Measurements from ENCODE around the gene UBTD1. TPM values are rescaled to one million over a fixed set of nuclear protein-coding genes. Genes with fewer than 3 reads are reported as not detected.

The UBTD1 gene
- polyA plus RNA-seq, 4 donors = 1.1 to 7.6 (median 4.8) TPM

GRCh38 chr10:97598407-97599271, 99.9 kb downstream of the UBTD1 start:
- H3K9me3 ChIP-seq (ENCODE audit: control insufficient read depth in 2 of 2, insufficient read depth in 1 of 2, low read depth in 1 of 2, low read length in 1 of 2) = no peaks in the 10 kb centered on the region
- no peaks in the 10 kb centered on the region for H3K4me1 ChIP-seq (ENCODE audit: control insufficient read depth in 3 of 3, insufficient read depth in 2 of 3, low read depth in 1 of 3, low read length in 2 of 3)
- WGBS, 3 donors = 94 to 97% (median 96%) methylated on average over 19 of the region's 19 CpGs
- peaks cover 0 to 3% (median 0%) of the 10 kb centered on the region in 3 donors for H3K36me3 ChIP-seq (ENCODE audit: control insufficient read depth in 3 of 3, insufficient read depth in 2 of 3, low read depth in 1 of 3, low read length in 3 of 3)
- FAIRE-seq = no peak
- no peaks in the 10 kb centered on the region for H3K27me3 ChIP-seq (ENCODE audit: control insufficient read depth in 3 of 3, insufficient read depth in 3 of 3, low read length in 3 of 3)
- peak overlapping the region in 1 of 3 donors; percentile 4 for H3K4me3 ChIP-seq (ENCODE audit: low read depth in 1 of 3, low read length in 3 of 3)
- H3K27ac ChIP-seq (ENCODE audit: low read depth in 1 of 3, low read length in 2 of 3) = no peak overlapping the region
- no peak for DNase-seq

GRCh38 chr10:97599272-97599619, 100.5 kb downstream of the UBTD1 start:
- Histone ChIP-seq H3K4me1 (ENCODE audit: control insufficient read depth in 3 of 3, insufficient read depth in 2 of 3, low read depth in 1 of 3, low read length in 2 of 3) (no peaks in the 10 kb centered on the region), H3K27ac (ENCODE audit: low read depth in 1 of 3, low read length in 2 of 3) (no peak overlapping the region), H3K36me3 (ENCODE audit: control insufficient read depth in 3 of 3, insufficient read depth in 2 of 3, low read depth in 1 of 3, low read length in 3 of 3) (peaks cover 0 to 3% (median 0%) of the 10 kb centered on the region in 3 donors), H3K27me3 (ENCODE audit: control insufficient read depth in 3 of 3, insufficient read depth in 3 of 3, low read length in 3 of 3) (no peaks in the 10 kb centered on the region), H3K9me3 (ENCODE audit: control insufficient read depth in 2 of 2, insufficient read depth in 1 of 2, low read depth in 1 of 2, low read length in 1 of 2) (no peaks in the 10 kb centered on the region), H3K4me3 (ENCODE audit: low read depth in 1 of 3, low read length in 3 of 3) (peak overlapping the region in 1 of 3 donors; percentile 4)
- FAIRE-seq = no peak
- no peak for DNase-seq
- WGBS, 3 donors = 80 to 87% (median 82%) methylated on average over 6 of the region's 6 CpGs

- WGBS, 3 donors = 81 to 100% (median 89%) methylated on average over 1 of the region's 1 CpG
- Histone ChIP-seq H3K36me3 (ENCODE audit: control insufficient read depth in 3 of 3, insufficient read depth in 2 of 3, low read depth in 1 of 3, low read length in 3 of 3) (peaks cover 0 to 3% (median 0%) of the 10 kb centered on the region in 3 donors), H3K4me3 (ENCODE audit: low read depth in 1 of 3, low read length in 3 of 3) (no peak overlapping the region), H3K9me3 (ENCODE audit: control insufficient read depth in 2 of 2, insufficient read depth in 1 of 2, low read depth in 1 of 2, low read length in 1 of 2) (no peaks in the 10 kb centered on the region), H3K27ac (ENCODE audit: low read depth in 1 of 3, low read length in 2 of 3) (no peak overlapping the region), H3K4me1 (ENCODE audit: control insufficient read depth in 3 of 3, insufficient read depth in 2 of 3, low read depth in 1 of 3, low read length in 2 of 3) (no peaks in the 10 kb centered on the region), H3K27me3 (ENCODE audit: control insufficient read depth in 3 of 3, insufficient read depth in 3 of 3, low read length in 3 of 3) (no peaks in the 10 kb centered on the region)
- no peak for DNase-seq
- FAIRE-seq = no peak
These were observed 101.9 kb downstream of the UBTD1 start for GRCh38 chr10:97600616-97601015.

GRCh38 chr10:97601268-97602215, 102.8 kb downstream of the UBTD1 start:
- Histone ChIP-seq H3K27me3 (ENCODE audit: control insufficient read depth in 3 of 3, insufficient read depth in 3 of 3, low read length in 3 of 3) (no peaks in the 10 kb centered on the region), H3K4me1 (ENCODE audit: control insufficient read depth in 3 of 3, insufficient read depth in 2 of 3, low read depth in 1 of 3, low read length in 2 of 3) (no peaks in the 10 kb centered on the region), H3K27ac (ENCODE audit: low read depth in 1 of 3, low read length in 2 of 3) (no peak overlapping the region), H3K36me3 (ENCODE audit: control insufficient read depth in 3 of 3, insufficient read depth in 2 of 3, low read depth in 1 of 3, low read length in 3 of 3) (peaks cover 0 to 3% (median 0%) of the 10 kb centered on the region in 3 donors), H3K9me3 (ENCODE audit: control insufficient read depth in 2 of 2, insufficient read depth in 1 of 2, low read depth in 1 of 2, low read length in 1 of 2) (no peaks in the 10 kb centered on the region), H3K4me3 (ENCODE audit: low read depth in 1 of 3, low read length in 3 of 3) (no peak overlapping the region)
- WGBS, 3 donors = 84 to 85% (median 84%) methylated on average over 21 of the region's 21 CpGs
- DNase-seq (no peak), FAIRE-seq (no peak)

- Histone ChIP-seq H3K9me3 (ENCODE audit: control insufficient read depth in 2 of 2, insufficient read depth in 1 of 2, low read depth in 1 of 2, low read length in 1 of 2) (no peaks in the 10 kb centered on the region), H3K27ac (ENCODE audit: low read depth in 1 of 3, low read length in 2 of 3) (no peak overlapping the region), H3K36me3 (ENCODE audit: control insufficient read depth in 3 of 3, insufficient read depth in 2 of 3, low read depth in 1 of 3, low read length in 3 of 3) (peaks cover 0 to 4% (median 2%) of the 10 kb centered on the region in 3 donors), H3K4me3 (ENCODE audit: low read depth in 1 of 3, low read length in 3 of 3) (no peak overlapping the region), H3K27me3 (ENCODE audit: control insufficient read depth in 3 of 3, insufficient read depth in 3 of 3, low read length in 3 of 3) (no peaks in the 10 kb centered on the region), H3K4me1 (ENCODE audit: control insufficient read depth in 3 of 3, insufficient read depth in 2 of 3, low read depth in 1 of 3, low read length in 2 of 3) (no peaks in the 10 kb centered on the region)
- no peak for FAIRE-seq
- WGBS, 3 donors = 90 to 93% (median 93%) methylated on average over 5 of the region's 5 CpGs
- DNase-seq = no peak
These were observed 108.4 kb downstream of the UBTD1 start for GRCh38 chr10:97607095-97607636.

- no peaks in the 10 kb centered on the region for H3K27me3 ChIP-seq (ENCODE audit: control insufficient read depth in 3 of 3, insufficient read depth in 3 of 3, low read length in 3 of 3)
- H3K36me3 ChIP-seq (ENCODE audit: control insufficient read depth in 3 of 3, insufficient read depth in 2 of 3, low read depth in 1 of 3, low read length in 3 of 3) = peaks cover 0 to 6% (median 2%) of the 10 kb centered on the region in 3 donors
- DNase-seq (no peak), FAIRE-seq (no peak)
- no peak overlapping the region for H3K27ac ChIP-seq (ENCODE audit: low read depth in 1 of 3, low read length in 2 of 3)
- no peak overlapping the region for H3K4me3 ChIP-seq (ENCODE audit: low read depth in 1 of 3, low read length in 3 of 3)
- no peaks in the 10 kb centered on the region for H3K4me1 ChIP-seq (ENCODE audit: control insufficient read depth in 3 of 3, insufficient read depth in 2 of 3, low read depth in 1 of 3, low read length in 2 of 3)
- WGBS, 3 donors = 75 to 84% (median 83%) methylated on average over 13 of the region's 13 CpGs
- H3K9me3 ChIP-seq (ENCODE audit: control insufficient read depth in 2 of 2, insufficient read depth in 1 of 2, low read depth in 1 of 2, low read length in 1 of 2) = no peaks in the 10 kb centered on the region
These were observed 110.4 kb downstream of the UBTD1 start for GRCh38 chr10:97608991-97609561.

GRCh38 chr10:97611473-97611872, 112.7 kb downstream of the UBTD1 start:
- H3K27ac ChIP-seq (ENCODE audit: low read depth in 1 of 3, low read length in 2 of 3) = no peak overlapping the region
- H3K9me3 ChIP-seq (ENCODE audit: control insufficient read depth in 2 of 2, insufficient read depth in 1 of 2, low read depth in 1 of 2, low read length in 1 of 2) = no peaks in the 10 kb centered on the region
- no peak overlapping the region for H3K4me3 ChIP-seq (ENCODE audit: low read depth in 1 of 3, low read length in 3 of 3)
- H3K27me3 ChIP-seq (ENCODE audit: control insufficient read depth in 3 of 3, insufficient read depth in 3 of 3, low read length in 3 of 3) = no peaks in the 10 kb centered on the region
- 82 to 89% (median 88%) methylated on average over 12 of the region's 12 CpGs for WGBS, 3 donors
- H3K4me1 ChIP-seq (ENCODE audit: control insufficient read depth in 3 of 3, insufficient read depth in 2 of 3, low read depth in 1 of 3, low read length in 2 of 3) = no peaks in the 10 kb centered on the region
- H3K36me3 ChIP-seq (ENCODE audit: control insufficient read depth in 3 of 3, insufficient read depth in 2 of 3, low read depth in 1 of 3, low read length in 3 of 3) = peaks cover 0 to 15% (median 2%) of the 10 kb centered on the region in 3 donors
- no peak for FAIRE-seq
- no peak for DNase-seq

- Histone ChIP-seq H3K4me3 (ENCODE audit: low read depth in 1 of 3, low read length in 3 of 3) (no peak overlapping the region), H3K9me3 (ENCODE audit: control insufficient read depth in 2 of 2, insufficient read depth in 1 of 2, low read depth in 1 of 2, low read length in 1 of 2) (no peaks in the 10 kb centered on the region), H3K4me1 (ENCODE audit: control insufficient read depth in 3 of 3, insufficient read depth in 2 of 3, low read depth in 1 of 3, low read length in 2 of 3) (no peaks in the 10 kb centered on the region), H3K27me3 (ENCODE audit: control insufficient read depth in 3 of 3, insufficient read depth in 3 of 3, low read length in 3 of 3) (no peaks in the 10 kb centered on the region), H3K27ac (ENCODE audit: low read depth in 1 of 3, low read length in 2 of 3) (no peak overlapping the region), H3K36me3 (ENCODE audit: control insufficient read depth in 3 of 3, insufficient read depth in 2 of 3, low read depth in 1 of 3, low read length in 3 of 3) (peaks cover 0 to 15% (median 2%) of the 10 kb centered on the region in 3 donors)
- FAIRE-seq (no peak), DNase-seq (peak; percentile 45 to 46)
- WGBS, 3 donors = 29 to 41% (median 37%) methylated on average over 2 of the region's 2 CpGs
These were observed 113.7 kb downstream of the UBTD1 start for GRCh38 chr10:97612386-97612785.
